Measurements from ENCODE around the gene MAX. TPM values are rescaled to one million over a fixed set of nuclear protein-coding genes. Genes with fewer than 3 reads are reported as not detected.

The MAX gene
- total and polyA plus RNA-seq, 3 donors from 2014 or later: 53.1 to 56.7 (median 56.4) TPM

- no peaks in the 10 kb centered on the region for H3K4me1 ChIP-seq
- DNase-seq: no peak
- 92 to 93% methylated on average over 5 of the region's 5 CpGs for whole genome bisulfite sequencing, 2 donors
- H3K36me3 ChIP-seq (ENCODE audit: low read depth, missing control alignments): no peaks in the 10 kb centered on the region
- intact Hi-C loops (cut with DNase I; ENCODE audit: low total_unique reads): no loop called here
- no peaks in the 10 kb centered on the region for H3K9me3 ChIP-seq
- H3K4me3 ChIP-seq: no peak overlapping the region
- H3K27me3 ChIP-seq: no peaks in the 10 kb centered on the region
- TF ChIP-seq CTCF (IDR thresholded peaks at IDR 0.05) (no peak), POLR2A (IDR thresholded peaks at IDR 0.05) (no peak)
- H3K27ac ChIP-seq: no peak overlapping the region
These were observed 25.8 kb upstream of the MAX start for GRCh38 chr14:65128096-65128495.

- peak; percentile 47 for DNase-seq
- Histone ChIP-seq H3K4me1 (peaks cover 8% of the 10 kb centered on the region), H3K9me3 (no peaks in the 10 kb centered on the region), H3K4me3 (no peak overlapping the region), H3K27ac (peak overlapping the region; percentile 32 to 44), H3K36me3 (ENCODE audit: low read depth, missing control alignments) (no peaks in the 10 kb centered on the region), H3K27me3 (no peaks in the 10 kb centered on the region)
- TF ChIP-seq CTCF (IDR thresholded peaks at IDR 0.05) (no peak), POLR2A (IDR thresholded peaks at IDR 0.05) (no peak)
- WGBS, 2 donors: 65 to 71% methylated on average over 15 of the region's 15 CpGs
- intact Hi-C loops (cut with DNase I; ENCODE audit: low total_unique reads): no loop called here
These were observed 15.7 kb upstream of the MAX start for GRCh38 chr14:65117769-65118745.

GRCh38 chr14:65115615-65116014 lies 13.3 kb upstream of the MAX start:
- H3K4me3 ChIP-seq: no peak overlapping the region
- TF ChIP-seq CTCF (IDR thresholded peaks at IDR 0.05) (no peak), POLR2A (IDR thresholded peaks at IDR 0.05) (no peak)
- WGBS, 2 donors: 83 to 92% methylated on average over 9 of the region's 9 CpGs
- no peaks in the 10 kb centered on the region for H3K9me3 ChIP-seq
- peaks cover 8% of the 10 kb centered on the region for H3K4me1 ChIP-seq
- intact Hi-C loops (cut with DNase I; ENCODE audit: low total_unique reads): no loop called here
- H3K36me3 ChIP-seq (ENCODE audit: low read depth, missing control alignments): no peaks in the 10 kb centered on the region
- H3K27me3 ChIP-seq: no peaks in the 10 kb centered on the region
- no peak overlapping the region for H3K27ac ChIP-seq
- no peak for DNase-seq

DNA sequence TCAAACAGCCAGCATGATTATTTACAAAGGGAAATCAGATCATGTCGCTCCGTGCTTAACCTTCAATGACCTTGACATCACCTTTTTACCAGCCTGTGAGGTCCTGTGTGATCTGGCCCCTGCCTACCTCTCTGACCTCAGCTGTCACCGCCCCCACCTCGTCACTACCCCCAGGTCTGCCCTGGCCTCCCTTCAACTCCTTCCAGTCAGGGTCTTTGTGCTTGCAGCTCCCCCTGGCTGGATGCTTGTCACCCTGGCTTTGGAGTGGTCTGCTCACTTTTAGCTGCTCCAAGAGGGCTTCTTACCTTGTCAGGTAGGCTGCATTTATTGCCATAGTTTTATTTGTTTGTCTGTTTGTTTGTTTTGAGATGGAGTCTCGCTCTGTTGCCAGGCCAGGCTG lies 8.2 kb upstream of the MAX start:
- no peak overlapping the region for H3K4me3 ChIP-seq
- no peaks in the 10 kb centered on the region for H3K9me3 ChIP-seq
- intact Hi-C loops (cut with DNase I; ENCODE audit: low total_unique reads): no loop called here
- 60 to 62% methylated on average over 5 of the region's 5 CpGs for WGBS, 2 donors
- H3K4me1 ChIP-seq: no peaks in the 10 kb centered on the region
- H3K36me3 ChIP-seq (ENCODE audit: low read depth, missing control alignments): no peaks in the 10 kb centered on the region
- no peak for DNase-seq
- H3K27me3 ChIP-seq: no peaks in the 10 kb centered on the region
- no peak overlapping the region for H3K27ac ChIP-seq
- TF ChIP-seq CTCF (IDR thresholded peaks at IDR 0.05): no peak
- TF ChIP-seq POLR2A (IDR thresholded peaks at IDR 0.05): no peak
